ENCODE measurements around the gene DYNLRB2.

GRCh38 chr16:80570106-80570478 is 29.3 kb downstream of the DYNLRB2 start:
- TF ChIP-seq CTCF (conservative IDR thresholded peaks at IDR 0.05) (no peak), ZFX (IDR thresholded peaks at IDR 0.05) (no peak)
